Astrocyte (in vitro differentiated cells and primary cell): ENCODE results near the gene OR3A2. TPM values are rescaled to one million over a fixed set of nuclear protein-coding genes. Genes with fewer than 3 reads are reported as not detected.
"Not testable (repeated sequence)": the region's sequence is repeated elsewhere in the genome, so short reads cannot be mapped to it uniquely, and the experiment has no call there.

Source experiments
- DNase-seq: peaks from one replicate; pipeline ENCODE4 v3.0.0-alpha.2; 2010; ENCODE audit warnings: low read depth
- FAIRE-seq: peaks from 2 replicates; lab custom pipeline; 2011; peaks lifted over from hg19 to GRCh38; lab: Jason Lieb, UNC
- H2AFZ ChIP-seq: 2 replicates; pipeline ENCODE4 v1.6.0; 2012; ENCODE audit warnings: low read depth, low read length, inconsistent platforms
- H3K27ac ChIP-seq: 2 replicates; pipeline ENCODE4 v1.5.1; 2011; ENCODE audit warnings: low read depth, low read length, inconsistent platforms
- H3K27me3 ChIP-seq: 2 replicates; pipeline ENCODE4 v1.6.0; 2011; ENCODE audit warnings: low read length, inconsistent platforms; ENCODE audit not compliant: insufficient read depth
- H3K36me3 ChIP-seq: 2 replicates; pipeline ENCODE4 v1.5.1; 2011; ENCODE audit warnings: low read length, inconsistent platforms; ENCODE audit not compliant: insufficient read depth
- H3K4me1 ChIP-seq: 2 replicates; pipeline ENCODE4 v1.5.1; 2011; ENCODE audit warnings: low read length, inconsistent platforms; ENCODE audit not compliant: insufficient read depth
- H3K4me2 ChIP-seq: 2 replicates; pipeline ENCODE4 v1.6.0; 2012; ENCODE audit warnings: low read length, inconsistent platforms
- H3K4me3 ChIP-seq: 2 replicates; pipeline ENCODE4 v1.5.1; 2011; ENCODE audit warnings: low read depth, mild to moderate bottlenecking, low read length, inconsistent platforms; ENCODE audit not compliant: insufficient read depth
- H3K79me2 ChIP-seq: 2 replicates; pipeline ENCODE4 v1.6.0; 2012; ENCODE audit warnings: mild to moderate bottlenecking, low read length, inconsistent platforms; ENCODE audit not compliant: insufficient read depth
- H3K9ac ChIP-seq: 2 replicates; pipeline ENCODE4 v1.6.0; 2012; ENCODE audit warnings: mild to moderate bottlenecking, low read length, inconsistent platforms
- H3K9me3 ChIP-seq: 2 replicates; pipeline ENCODE4 v1.5.1; 2012; ENCODE audit warnings: low read depth, mild to moderate bottlenecking, low read length, inconsistent platforms; ENCODE audit not compliant: insufficient read depth
- H4K20me1 ChIP-seq: 2 replicates; pipeline ENCODE4 v1.6.0; 2012; ENCODE audit warnings: low read length, inconsistent platforms; ENCODE audit not compliant: insufficient read depth
- H3K27ac Mint-ChIP-seq: one replicate; pipeline ENCODE4 v1.8.0; 2021; ENCODE audit warnings: mild to moderate bottlenecking, mixed read lengths; ENCODE audit not compliant: unreplicated experiment
- H3K27me3 Mint-ChIP-seq: one replicate; pipeline ENCODE4 v1.8.0; 2021; ENCODE audit warnings: low read depth, mixed read lengths; ENCODE audit not compliant: unreplicated experiment
- H3K36me3 Mint-ChIP-seq: one replicate; pipeline ENCODE4 v1.8.0; 2021; ENCODE audit warnings: low read depth, mixed read lengths; ENCODE audit not compliant: unreplicated experiment
- H3K4me1 Mint-ChIP-seq: one replicate; pipeline ENCODE4 v1.8.0; 2021; ENCODE audit warnings: low read depth, mixed read lengths; ENCODE audit not compliant: unreplicated experiment
- H3K4me3 Mint-ChIP-seq: one replicate; pipeline ENCODE4 v1.8.0; 2021; ENCODE audit warnings: mild to moderate bottlenecking, moderate library complexity, mixed read lengths; ENCODE audit not compliant: unreplicated experiment
- H3K9me3 Mint-ChIP-seq: one replicate; pipeline ENCODE4 v1.8.0; 2021; ENCODE audit warnings: mild to moderate bottlenecking, mixed read lengths; ENCODE audit not compliant: unreplicated experiment
- CTCF ChIP-seq: IDR thresholded peaks from 2 replicates; pipeline ENCODE4 v1.5.1; 2011; ENCODE audit warnings: low read depth, mild to moderate bottlenecking, inconsistent platforms, low read length, moderate library complexity; ENCODE audit not compliant: insufficient read depth
- EZH2 ChIP-seq: IDR thresholded peaks from 2 replicates; pipeline ENCODE4 v1.6.1; 2012; ENCODE audit warnings: mild to moderate bottlenecking, low read length, inconsistent platforms; ENCODE audit not compliant: insufficient read depth
- total RNA-seq: library from RNA; stranded (reverse); gene quantifications from 2 replicates; pipeline ENCODE4 v1.2.1, GENCODE V29; 2021

OR3A2 gene
- total RNA-seq, 1 donor from 2014 or later, result not detected

DNA sequence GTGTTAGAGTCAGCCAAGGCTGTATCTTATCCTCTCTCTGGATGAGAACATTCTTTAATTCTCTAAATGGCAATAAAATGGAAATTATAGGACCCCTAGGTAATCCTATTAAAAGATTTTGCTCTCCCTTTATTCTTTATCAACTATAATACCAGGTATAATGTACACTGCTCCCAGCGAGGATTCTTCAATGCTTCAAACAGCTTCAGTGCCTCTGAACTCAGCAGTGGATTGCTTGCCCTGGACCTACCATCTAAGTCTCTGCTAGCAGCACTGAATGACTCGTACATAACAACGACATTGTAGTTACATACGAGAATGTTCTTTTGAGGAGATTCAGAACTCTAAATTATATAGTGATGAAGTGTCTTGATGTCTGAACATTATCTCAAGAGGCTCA lies 3.7 kb upstream of the OR3A2 start:
- Histone ChIP-seq H2AFZ (no peak overlapping the region), H3K36me3 (no peaks in the 10 kb centered on the region), H3K27ac (no peak overlapping the region), H3K4me3 (no peak overlapping the region), H4K20me1 (no peaks in the 10 kb centered on the region), H3K9ac (no peak overlapping the region), H3K4me1 (no peaks in the 10 kb centered on the region), H3K9me3 (no peaks in the 10 kb centered on the region), H3K27me3 (no peaks in the 10 kb centered on the region), H3K79me2 (no peaks in the 10 kb centered on the region), H3K4me2 (no peak overlapping the region)
- FAIRE-seq, result no peak
- Mint-ChIP-seq H3K9me3 (peaks cover 5% of the 10 kb centered on the region), H3K4me3 (no peak overlapping the region), H3K27me3 (peaks cover 11% of the 10 kb centered on the region), H3K4me1 (no peaks in the 10 kb centered on the region), H3K36me3 (no peaks in the 10 kb centered on the region), H3K27ac (no peak overlapping the region)
- no peak for TF ChIP-seq CTCF
- no peak for TF ChIP-seq EZH2
- no peak for DNase-seq

DNA sequence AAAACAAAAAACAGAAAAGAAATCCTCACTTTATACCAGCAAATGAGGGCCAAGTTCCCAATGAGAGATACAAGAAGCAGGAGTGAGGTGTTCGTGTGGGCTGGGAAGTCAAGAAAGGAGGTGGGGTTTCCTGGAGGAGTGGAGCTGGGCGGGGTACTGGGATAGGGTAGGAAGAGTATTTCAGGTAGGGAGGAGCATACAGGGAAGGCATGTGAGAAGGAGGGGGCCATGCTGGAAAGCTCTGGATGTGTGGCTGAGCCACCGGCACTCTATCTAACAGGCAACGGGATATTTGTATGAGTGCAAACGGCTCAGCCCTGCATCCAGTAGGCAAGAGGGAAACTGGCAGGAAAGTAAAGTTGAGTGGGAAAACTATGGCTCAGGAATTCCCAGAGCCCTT lies 4.2 kb downstream of the OR3A2 start:
- Mint-ChIP-seq H3K27me3 (peaks cover 52% of the 10 kb centered on the region), H3K27ac (no peak overlapping the region), H3K9me3 (peaks cover 6% of the 10 kb centered on the region), H3K36me3 (no peaks in the 10 kb centered on the region), H3K4me1 (no peaks in the 10 kb centered on the region), H3K4me3 (no peak overlapping the region)
- H3K9me3 ChIP-seq, result no peaks in the 10 kb centered on the region
- H3K9ac ChIP-seq, result no peak overlapping the region
- H4K20me1 ChIP-seq, result no peaks in the 10 kb centered on the region
- no peaks in the 10 kb centered on the region for H3K4me1 ChIP-seq
- no peaks in the 10 kb centered on the region for H3K36me3 ChIP-seq
- FAIRE-seq, result no peak
- TF ChIP-seq EZH2 (no peak), CTCF (no peak)
- no peaks in the 10 kb centered on the region for H3K27me3 ChIP-seq
- DNase-seq, result no peak
- H3K4me3 ChIP-seq, result no peak overlapping the region
- H3K79me2 ChIP-seq, result no peaks in the 10 kb centered on the region
- H3K4me2 ChIP-seq, result no peak overlapping the region
- H3K27ac ChIP-seq, result no peak overlapping the region
- H2AFZ ChIP-seq, result no peak overlapping the region

- H3K79me2 ChIP-seq, result no peaks in the 10 kb centered on the region
- no peaks in the 10 kb centered on the region for H4K20me1 ChIP-seq
- no peaks in the 10 kb centered on the region for H3K9me3 ChIP-seq
- no peaks in the 10 kb centered on the region for H3K36me3 ChIP-seq
- no peaks in the 10 kb centered on the region for H3K4me1 Mint-ChIP-seq
- no peak overlapping the region for H2AFZ ChIP-seq
- no peaks in the 10 kb centered on the region for H3K36me3 Mint-ChIP-seq
- peaks cover 37% of the 10 kb centered on the region for H3K27me3 Mint-ChIP-seq
- FAIRE-seq (no peak), DNase-seq (no peak)
- no peak overlapping the region for H3K27ac ChIP-seq
- TF ChIP-seq EZH2 (no peak), CTCF (no peak)
- H3K27me3 ChIP-seq, result no peaks in the 10 kb centered on the region
- no peak overlapping the region for H3K27ac Mint-ChIP-seq
- no peak overlapping the region for H3K4me2 ChIP-seq
- H3K9ac ChIP-seq, result no peak overlapping the region
- H3K9me3 Mint-ChIP-seq, result peaks cover 17% of the 10 kb centered on the region
- no peaks in the 10 kb centered on the region for H3K4me1 ChIP-seq
- H3K4me3 Mint-ChIP-seq, result no peak overlapping the region
- H3K4me3 ChIP-seq, result no peak overlapping the region
These were observed 7.8 kb downstream of the OR3A2 start for GRCh38 chr17:3378321-3378720.

DNA sequence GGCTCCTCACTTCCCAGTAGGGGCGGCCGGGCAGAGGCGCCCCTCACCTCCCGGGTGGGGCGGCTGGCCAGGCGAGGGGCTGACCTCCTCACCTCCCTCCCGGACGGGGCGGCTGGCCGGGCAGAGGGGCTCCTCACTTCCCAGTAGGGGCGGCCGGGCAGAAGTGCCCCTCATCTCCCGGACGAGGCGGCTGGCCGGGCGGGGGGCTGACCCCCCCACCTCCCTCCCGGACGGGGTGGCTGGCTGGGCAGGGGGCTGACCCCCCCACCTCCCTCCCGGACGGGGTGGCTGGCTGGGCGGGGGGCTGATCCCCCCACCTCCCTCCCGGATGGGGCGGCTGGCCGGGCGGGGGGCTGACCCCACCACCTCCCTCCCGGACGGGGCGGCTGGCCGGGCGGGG lies 14.9 kb downstream of the OR3A2 start:
- not testable (repeated sequence) for H3K9ac ChIP-seq, H3K36me3 ChIP-seq, H3K9me3 ChIP-seq, H3K4me1 ChIP-seq, H3K4me3 ChIP-seq, H3K27me3 Mint-ChIP-seq, H4K20me1 ChIP-seq, H3K27me3 ChIP-seq, H3K36me3 Mint-ChIP-seq, H3K27ac Mint-ChIP-seq, H3K4me3 Mint-ChIP-seq, H3K27ac ChIP-seq, FAIRE-seq, H3K4me1 Mint-ChIP-seq, H2AFZ ChIP-seq, H3K4me2 ChIP-seq, DNase-seq, H3K79me2 ChIP-seq
- peaks cover 16% of the 10 kb centered on the region for H3K9me3 Mint-ChIP-seq
